Measurements from ENCODE around the gene GSTA2. TPM values are rescaled to one million over a fixed set of nuclear protein-coding genes. Genes with fewer than 3 reads are reported as not detected.
A peak's percentile ranks its signal among the peaks of the same experiment; 100 is the strongest.
"Not testable (repeated sequence)": the region's sequence is repeated elsewhere in the genome, so short reads cannot be mapped to it uniquely, and the experiment has no call there.

GSTA2 gene
- total and polyA plus RNA-seq, 8 donors: 26.0 to 114 (median 70.1) TPM

- Histone ChIP-seq H3K36me3 (peaks cover 0 to 21% (median 0%) of the 10 kb centered on the region in 3 donors), H3K27me3 (no peaks in the 10 kb centered on the region), H3K4me1 (peaks cover 3 to 20% (median 17%) of the 10 kb centered on the region in 3 donors), H3K27ac (peak overlapping the region in 1 of 4 donors; percentile 27), H3K4me3 (no peak overlapping the region), H3K9me3 (no peaks in the 10 kb centered on the region)
- FAIRE-seq: no peak
- intact Hi-C loops (cut with DNase I): no loop called here
- ATAC-seq: no peak
- no peak for TF ChIP-seq CTCF (IDR thresholded peaks at IDR 0.05)
- DNase-seq: no peak
- WGBS, 2 donors: 0% methylated on average over 1 of the region's 1 CpG
Observed at GRCh38 chr6:52790861-52791260, 27.6 kb upstream of the GSTA2 start.

- WGBS, 2 donors: 89 to 90% methylated on average over 1 of the region's 1 CpG
- intact Hi-C loops (cut with DNase I): not testable (repeated sequence)
Observed at GRCh38 chr6:52789658-52790057, 26.4 kb upstream of the GSTA2 start.

GRCh38 chr6:52788478-52788877 lies 25.2 kb upstream of the GSTA2 start:
- TF ChIP-seq CTCF (IDR thresholded peaks at IDR 0.05): no peak
- Histone ChIP-seq H3K27ac (peak overlapping the region in 3 of 4 donors; percentile 39 to 74 (median 70)), H3K9me3 (no peaks in the 10 kb centered on the region), H3K36me3 (peaks cover 0 to 12% (median 0%) of the 10 kb centered on the region in 3 donors), H3K4me1 (peaks cover 3 to 20% (median 17%) of the 10 kb centered on the region in 3 donors), H3K27me3 (no peaks in the 10 kb centered on the region), H3K4me3 (peak overlapping the region in 1 of 4 donors; percentile 22)
- DNase-seq (peak in 3 of 6 donors; percentile 23 to 40 (median 33)), ATAC-seq (peak; percentile 69 to 88 (median 85)), FAIRE-seq (no peak)
- WGBS, 2 donors: 11 to 12% methylated on average over 3 of the region's 3 CpGs
- intact Hi-C loops (cut with DNase I): no loop called here

More at GRCh38 chr6:52789658-52790057, 26.4 kb upstream of the GSTA2 start:
- ATAC-seq, H3K9me3 ChIP-seq, H3K4me3 ChIP-seq, DNase-seq, H3K27me3 ChIP-seq, FAIRE-seq: not testable (repeated sequence)
- peak overlapping the region in 1 of 4 donors; percentile 7 for H3K27ac ChIP-seq
- H3K36me3 ChIP-seq: peaks cover 0 to 21% (median 0%) of the 10 kb centered on the region in 3 donors
- H3K4me1 ChIP-seq: peaks cover 3 to 20% (median 17%) of the 10 kb centered on the region in 3 donors

GRCh38 chr6:52787917-52788316 lies 24.6 kb upstream of the GSTA2 start:
- H3K9me3 ChIP-seq: no peaks in the 10 kb centered on the region
- peaks cover 3 to 20% (median 17%) of the 10 kb centered on the region in 3 donors for H3K4me1 ChIP-seq
- no peaks in the 10 kb centered on the region for H3K27me3 ChIP-seq
- FAIRE-seq (no peak), ATAC-seq (peak; percentile 56 to 78 (median 77)), DNase-seq (peak in 1 of 6 donors; percentile 38)
- intact Hi-C loops (cut with DNase I): no loop called here
- peak overlapping the region in 1 of 4 donors; percentile 22 for H3K4me3 ChIP-seq
- 6 to 9% methylated on average over 3 of the region's 3 CpGs for WGBS, 2 donors
- peaks cover 0 to 6% (median 0%) of the 10 kb centered on the region in 3 donors for H3K36me3 ChIP-seq
- H3K27ac ChIP-seq: peak overlapping the region in 3 of 4 donors; percentile 39 to 74 (median 70)
- no peak for TF ChIP-seq CTCF (IDR thresholded peaks at IDR 0.05)

- H3K27ac ChIP-seq: peak overlapping the region in 1 of 4 donors; percentile 74
- FAIRE-seq (no peak), ATAC-seq (no peak), DNase-seq (peak in 2 of 6 donors; percentile 29 to 61)
- TF ChIP-seq CTCF (IDR thresholded peaks at IDR 0.05): no peak
- no peaks in the 10 kb centered on the region for H3K9me3 ChIP-seq
- no peaks in the 10 kb centered on the region for H3K36me3 ChIP-seq
- H3K4me1 ChIP-seq: peaks cover 3 to 20% (median 17%) of the 10 kb centered on the region in 3 donors
- H3K27me3 ChIP-seq: no peaks in the 10 kb centered on the region
- intact Hi-C loops (cut with DNase I): no loop called here
- 96 to 97% methylated on average over 24 of the region's 24 CpGs for WGBS, 2 donors
- H3K4me3 ChIP-seq: no peak overlapping the region
Observed at GRCh38 chr6:52786249-52786956, 23.1 kb upstream of the GSTA2 start.

GRCh38 chr6:52782696-52783274 lies 19.5 kb upstream of the GSTA2 start:
- FAIRE-seq; H3K36me3 ChIP-seq; intact Hi-C loops (cut with DNase I); H3K9me3 ChIP-seq; H3K4me1 ChIP-seq; H3K4me3 ChIP-seq; H3K27me3 ChIP-seq; H3K27ac ChIP-seq: not testable (repeated sequence)
- DNase-seq (peak in 1 of 6 donors; percentile 42), ATAC-seq (peak in 3 of 4 donors; percentile 35 to 48 (median 48))
- WGBS, 2 donors: 26 to 54% methylated on average over 2 to 3 of the region's 3 CpGs

GRCh38 chr6:52782209-52782608 lies 18.9 kb upstream of the GSTA2 start:
- H3K4me1 ChIP-seq; H3K4me3 ChIP-seq; FAIRE-seq; ATAC-seq; intact Hi-C loops (cut with DNase I); H3K36me3 ChIP-seq; H3K27me3 ChIP-seq; H3K27ac ChIP-seq; DNase-seq; H3K9me3 ChIP-seq: not testable (repeated sequence)
